Measurements from ENCODE around the gene KIF3A.

KIF3A gene

GRCh38 chr5:132753135-132753987 lies 16.0 kb upstream of the KIF3A start:
- DNase-seq (ENCODE audit: low read depth): no peak

- no peak for DNase-seq (ENCODE audit: low read depth)
Observed at GRCh38 chr5:132752581-132753125, 15.3 kb upstream of the KIF3A start.

- no peak for DNase-seq (ENCODE audit: low read depth)
Observed at GRCh38 chr5:132751971-132752580, 14.7 kb upstream of the KIF3A start.

GRCh38 chr5:132751444-132751843 lies 14.1 kb upstream of the KIF3A start:
- no peak for DNase-seq (ENCODE audit: low read depth)

- no peak for DNase-seq (ENCODE audit: low read depth)
Observed at GRCh38 chr5:132750471-132751230, 13.3 kb upstream of the KIF3A start.

GRCh38 chr5:132749506-132749905 lies 12.2 kb upstream of the KIF3A start:
- no peak for DNase-seq (ENCODE audit: low read depth)

- no peak for DNase-seq (ENCODE audit: low read depth)
Observed at GRCh38 chr5:132748522-132749000, 11.2 kb upstream of the KIF3A start.

GRCh38 chr5:132747616-132748440 lies 10.5 kb upstream of the KIF3A start:
- DNase-seq (ENCODE audit: low read depth): peak; percentile 53

GRCh38 chr5:132746954-132747615 lies 9.7 kb upstream of the KIF3A start, which contains the start of gene CCNI2:
Gene CCNI2 (plus strand): TSS chr5:132747426. CDS start chr5:132747496, 70 bp downstream.
- DNase-seq (ENCODE audit: low read depth): peak; percentile 64

GRCh38 chr5:132746592-132746953 lies 9.2 kb upstream of the KIF3A start:
- DNase-seq (ENCODE audit: low read depth): no peak

GRCh38 chr5:132744659-132745058 lies 7.3 kb upstream of the KIF3A start:
- DNase-seq (ENCODE audit: low read depth): no peak

- DNase-seq (ENCODE audit: low read depth): no peak
Observed at GRCh38 chr5:132742626-132743025, 5.3 kb upstream of the KIF3A start.

- no peak for DNase-seq (ENCODE audit: low read depth)
Observed at GRCh38 chr5:132742158-132742557, 4.8 kb upstream of the KIF3A start.

- DNase-seq (ENCODE audit: low read depth): no peak
Observed at GRCh38 chr5:132739232-132739631, 1.9 kb upstream of the KIF3A start.

- DNase-seq (ENCODE audit: low read depth): no peak
Observed at GRCh38 chr5:132737982-132738681, 786 bp upstream of the KIF3A start.

- DNase-seq (ENCODE audit: low read depth): no peak
Observed at GRCh38 chr5:132734687-132735086, 2.7 kb downstream of the KIF3A start.

GRCh38 chr5:132733499-132734148 lies 3.7 kb downstream of the KIF3A start:
- DNase-seq (ENCODE audit: low read depth): no peak

- DNase-seq (ENCODE audit: low read depth): no peak
Observed at GRCh38 chr5:132729896-132730295, 7.5 kb downstream of the KIF3A start.

GRCh38 chr5:132725745-132726144 lies 11.6 kb downstream of the KIF3A start:
- no peak for DNase-seq (ENCODE audit: low read depth)
